ENCODE measurements around the gene SLC25A51. TPM values are rescaled to one million over a fixed set of nuclear protein-coding genes. Genes with fewer than 3 reads are reported as not detected.
"Not testable (repeated sequence)": the region's sequence is repeated elsewhere in the genome, so short reads cannot be mapped to it uniquely, and the experiment has no call there.

SLC25A51 gene
- total RNA-seq, 4 donors from 2014 or later: 21.0 to 31.6 (median 26.1) TPM

DNA sequence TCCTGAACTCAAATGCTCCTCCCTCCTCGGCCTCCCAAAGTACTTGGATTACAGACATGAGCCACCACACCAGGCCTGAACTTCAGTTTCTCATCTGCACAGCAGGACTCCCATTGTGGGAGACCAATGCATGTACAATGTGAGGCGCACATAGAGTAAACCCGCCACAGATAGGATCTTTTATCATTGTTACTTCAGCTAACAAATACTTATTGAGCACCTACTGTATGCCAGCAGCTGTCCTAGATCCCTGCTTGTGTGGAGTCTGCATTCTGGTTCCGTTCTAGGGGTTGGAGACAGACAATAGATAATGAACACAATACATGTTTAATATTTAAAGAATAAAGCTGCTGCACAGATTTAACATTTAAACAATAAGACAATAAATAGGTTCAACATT, 6.3 kb upstream of the SLC25A51 start:
- Histone ChIP-seq H3K4me1 (peaks cover 4% of the 10 kb centered on the region), H3K4me3 (no peak overlapping the region), H3K9me3 (no peaks in the 10 kb centered on the region), H3K27ac (no peak overlapping the region), H3K27me3 (no peaks in the 10 kb centered on the region), H3K36me3 (no peaks in the 10 kb centered on the region)
- 86% methylated on average over 4 of the region's 4 CpGs for WGBS
- TF ChIP-seq POLR2A (IDR thresholded peaks at IDR 0.05) (no peak), EP300 (IDR thresholded peaks at IDR 0.05) (no peak)
- DNase-seq (ENCODE audit: low spot score in 2 of 2): peak in 1 of 2 donors; percentile 4

DNA sequence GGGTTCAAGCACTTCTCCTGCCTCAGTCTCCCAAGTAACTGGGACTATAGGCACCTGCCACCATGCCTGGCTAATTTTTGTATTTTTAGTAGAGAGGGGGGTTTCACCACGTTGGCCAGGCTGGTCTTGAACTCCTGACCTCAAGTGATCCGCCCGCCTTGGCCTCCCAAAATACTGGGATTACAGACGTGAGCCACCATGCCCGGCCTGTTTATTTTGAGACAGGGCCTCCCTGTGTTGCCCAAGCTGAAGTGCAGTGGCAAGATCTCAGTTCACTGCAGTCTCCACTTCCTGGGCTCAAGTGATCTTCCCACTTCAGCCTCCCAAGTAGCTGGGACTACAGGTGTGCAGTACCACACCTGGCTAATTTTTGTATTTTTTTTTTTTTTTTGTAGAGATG, 5.9 kb upstream of the SLC25A51 start:
- not testable (repeated sequence) for H3K27me3 ChIP-seq, H3K4me3 ChIP-seq, H3K9me3 ChIP-seq, H3K36me3 ChIP-seq, H3K27ac ChIP-seq, H3K4me1 ChIP-seq
- DNase-seq (ENCODE audit: low spot score in 2 of 2): peak; percentile 7 to 55
- WGBS: 85% methylated on average over 5 of the region's 5 CpGs

DNA sequence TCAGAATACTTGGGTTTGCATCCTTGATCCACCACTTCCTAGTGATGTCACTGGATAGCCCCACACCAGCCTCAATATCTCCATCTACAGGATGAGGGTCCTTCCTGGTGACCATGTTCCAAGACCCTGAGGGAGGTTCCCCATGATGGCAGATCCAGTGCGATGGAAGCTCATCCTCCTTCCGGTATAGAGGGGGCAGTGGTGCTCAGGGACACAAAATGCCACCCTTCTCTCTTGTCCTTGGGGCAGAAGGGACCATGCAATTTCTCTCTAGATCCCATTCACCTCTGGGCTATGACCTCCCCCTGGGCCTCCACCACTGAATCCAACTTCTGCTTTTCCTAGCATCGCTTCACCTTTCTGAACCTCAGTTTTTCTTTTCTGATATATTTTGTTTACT, 5.4 kb upstream of the SLC25A51 start:
- WGBS: 100% methylated on average over 3 of the region's 3 CpGs
- peak in 1 of 2 donors; percentile 40 for DNase-seq (ENCODE audit: low spot score in 2 of 2)
- peaks cover 12% of the 10 kb centered on the region for H3K4me1 ChIP-seq

DNA sequence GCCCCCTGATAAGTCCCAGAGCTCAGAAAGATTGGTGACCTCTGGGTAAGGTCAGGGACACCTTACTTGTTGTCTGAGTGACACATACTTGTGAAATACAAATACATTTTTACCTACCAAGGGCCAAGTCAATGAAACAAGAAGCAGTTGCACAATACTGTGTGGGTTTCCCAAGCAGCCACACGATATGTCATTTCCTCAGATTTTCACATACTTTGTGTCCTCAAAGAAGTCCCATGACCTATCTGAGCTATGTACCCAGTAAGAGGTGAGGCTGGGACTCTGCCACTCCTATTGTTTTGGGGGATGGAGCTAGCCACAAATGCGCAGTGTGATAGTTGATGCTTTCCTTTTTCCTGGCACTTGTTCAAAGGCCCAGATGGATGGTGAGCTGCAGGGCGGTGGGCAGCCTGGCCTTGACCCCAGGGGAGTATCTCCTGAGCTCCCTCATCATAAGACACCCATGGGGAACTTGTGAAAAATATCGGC, 4.8 kb upstream of the SLC25A51 start:
- TF ChIP-seq EP300 (IDR thresholded peaks at IDR 0.05): no peak
- TF ChIP-seq CTCF (IDR thresholded peaks at IDR 0.05): no peak
- TF ChIP-seq POLR2AphosphoS5 (IDR thresholded peaks at IDR 0.05): no peak
- no peak for TF ChIP-seq POLR2A (IDR thresholded peaks at IDR 0.05)
- Histone ChIP-seq H3K4me1 (peaks cover 13% of the 10 kb centered on the region), H3K36me3 (no peaks in the 10 kb centered on the region), H3K27me3 (no peaks in the 10 kb centered on the region), H3K4me3 (no peak overlapping the region), H3K27ac (no peak overlapping the region), H3K9me3 (no peaks in the 10 kb centered on the region)
- peak in 1 of 2 donors; percentile 50 for DNase-seq (ENCODE audit: low spot score in 2 of 2)
- 74% methylated on average over 4 of the region's 4 CpGs for WGBS

More for the DNA sequence above, 5.4 kb upstream of the SLC25A51 start:
- TF ChIP-seq EP300 (IDR thresholded peaks at IDR 0.05): no peak
- no peak for TF ChIP-seq POLR2AphosphoS5 (IDR thresholded peaks at IDR 0.05)
- TF ChIP-seq CTCF (IDR thresholded peaks at IDR 0.05): no peak
- no peak for TF ChIP-seq POLR2A (IDR thresholded peaks at IDR 0.05)
- Histone ChIP-seq H3K27me3 (no peaks in the 10 kb centered on the region), H3K36me3 (no peaks in the 10 kb centered on the region), H3K27ac (no peak overlapping the region), H3K9me3 (no peaks in the 10 kb centered on the region), H3K4me3 (no peak overlapping the region)

GRCh38 chr9:37908283-37908682, 4.4 kb upstream of the SLC25A51 start:
- no peaks in the 10 kb centered on the region for H3K9me3 ChIP-seq
- H3K27ac ChIP-seq: no peak overlapping the region
- peaks cover 11% of the 10 kb centered on the region for H3K4me1 ChIP-seq
- TF ChIP-seq POLR2AphosphoS5 (IDR thresholded peaks at IDR 0.05) (no peak), EP300 (IDR thresholded peaks at IDR 0.05) (no peak)
- no peak for DNase-seq (ENCODE audit: low spot score in 2 of 2)
- WGBS: 99% methylated on average over 4 of the region's 4 CpGs
- H3K36me3 ChIP-seq: no peaks in the 10 kb centered on the region
- H3K27me3 ChIP-seq: no peaks in the 10 kb centered on the region
- no peak overlapping the region for H3K4me3 ChIP-seq

DNA sequence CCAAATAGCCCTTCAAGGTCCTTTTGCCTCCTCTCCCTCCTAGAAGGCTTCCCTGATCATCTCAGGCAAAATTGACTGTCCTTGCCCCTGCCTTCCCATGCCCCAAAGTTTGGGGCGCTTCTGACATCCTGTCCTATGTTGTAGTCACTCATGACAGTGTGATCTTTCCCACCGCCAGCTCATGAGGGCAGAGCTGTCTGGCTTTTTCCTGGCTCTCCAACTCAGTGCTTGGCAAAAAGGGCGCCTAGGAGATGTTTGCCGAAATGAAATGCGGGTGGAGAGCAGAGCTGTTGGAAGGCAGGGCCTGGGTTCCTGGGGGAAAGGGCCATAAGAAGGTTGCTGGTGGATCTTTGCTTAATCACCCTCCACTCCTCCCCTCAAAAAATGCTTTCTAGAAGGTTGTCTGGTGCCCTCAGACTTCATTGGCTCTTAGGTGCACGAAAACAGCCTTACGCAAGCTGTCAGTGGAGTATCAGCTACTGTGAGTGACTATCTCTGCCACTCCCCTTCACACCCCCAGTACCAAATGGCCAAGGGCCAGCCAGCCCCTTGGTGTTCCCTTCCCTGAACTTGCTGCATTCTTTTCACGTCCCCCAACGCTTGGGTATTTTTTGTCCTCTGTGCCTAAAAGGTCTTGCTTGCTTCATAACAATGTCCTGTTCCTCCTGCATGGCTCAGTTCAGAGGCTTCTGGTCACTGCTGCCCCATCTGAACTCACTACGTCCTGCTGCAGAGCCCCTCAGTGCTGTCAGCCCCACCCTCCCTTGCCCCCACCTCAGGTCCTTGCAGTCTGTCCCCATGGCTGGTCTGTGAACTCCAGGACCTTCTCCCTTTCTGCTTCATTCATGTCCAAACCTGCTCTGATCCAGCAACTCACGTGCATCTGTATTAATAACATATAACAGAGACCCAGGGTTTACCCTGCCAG, 2.6 kb upstream of the SLC25A51 start:
- TF ChIP-seq EP300 (IDR thresholded peaks at IDR 0.05) (no peak), POLR2AphosphoS5 (IDR thresholded peaks at IDR 0.05) (no peak), CTCF (IDR thresholded peaks at IDR 0.05) (no peak), POLR2A (IDR thresholded peaks at IDR 0.05) (no peak)
- no peak overlapping the region for H3K4me3 ChIP-seq
- H3K27me3 ChIP-seq: no peaks in the 10 kb centered on the region
- H3K27ac ChIP-seq: no peak overlapping the region
- 86% methylated on average over 11 of the region's 11 CpGs for WGBS
- peak; percentile 38 to 60 for DNase-seq (ENCODE audit: low spot score in 2 of 2)
- H3K36me3 ChIP-seq: no peaks in the 10 kb centered on the region
- H3K4me1 ChIP-seq: peaks cover 22% of the 10 kb centered on the region
- H3K9me3 ChIP-seq: no peaks in the 10 kb centered on the region
